ENCODE measurements around the gene NRCAM.

DNA sequence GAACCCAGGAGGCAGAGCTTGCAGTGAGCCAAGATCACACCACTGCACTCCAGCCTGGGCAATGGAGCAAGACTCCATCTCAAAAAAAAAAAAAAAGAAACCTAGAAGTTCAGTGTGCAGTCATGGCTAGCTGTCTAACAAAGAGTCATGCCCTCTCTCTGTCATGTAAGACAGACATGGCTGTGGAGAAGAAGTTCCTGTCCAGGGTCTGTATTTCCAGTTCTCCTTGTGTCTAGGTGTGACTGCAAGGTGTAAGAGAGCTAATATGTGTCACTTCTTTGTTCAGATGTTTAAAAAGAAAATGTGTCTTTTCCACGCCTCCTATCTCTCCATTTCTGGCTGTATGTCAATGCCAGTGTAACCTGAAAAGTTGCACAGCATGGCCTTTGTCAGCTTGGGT, 139.5 kb downstream of the NRCAM start:
- TF ChIP-seq SP1 (IDR thresholded peaks at IDR 0.05), result no peak
- TF ChIP-seq FOXK2 (IDR thresholded peaks at IDR 0.05), result no peak
- no peak for TF ChIP-seq LEF1 (IDR thresholded peaks at IDR 0.05; ENCODE audit: borderline replicate concordance)
- no peak for TF ChIP-seq ELF4 (IDR thresholded peaks at IDR 0.05)
- no peak for TF ChIP-seq TARDBP (IDR thresholded peaks at IDR 0.05)
- no peak for TF ChIP-seq ARNT (IDR thresholded peaks at IDR 0.05)
- TF ChIP-seq FOXA1 (IDR thresholded peaks at IDR 0.05), result no peak
- no peak for TF ChIP-seq ZNF384 (IDR thresholded peaks at IDR 0.05)
